Measurements from ENCODE around the gene LPCAT1. TPM values are rescaled to one million over a fixed set of nuclear protein-coding genes. Genes with fewer than 3 reads are reported as not detected.

Gene LPCAT1
- total RNA-seq, 2 donors from 2014 or later: 53.9 to 54.6 TPM

- ATAC-seq (ENCODE audit: insufficient number of reproducible peaks, low FRiP score, low read depth) (no peak), DNase-seq (ENCODE audit: low spot score) (no peak)
- Histone ChIP-seq H3K36me3 (no peaks in the 10 kb centered on the region), H3K27me3 (replicated peaks; ENCODE audit: insufficient read depth) (no peaks in the 10 kb centered on the region), H3K4me1 (ENCODE audit: control insufficient read depth in 1 of 2, low read depth in 2 of 2) (no peaks in the 10 kb centered on the region), H3K9me3 (peaks cover 18% of the 10 kb centered on the region), H3K4me3 (no peak overlapping the region), H3K27ac (no peak overlapping the region)
- no peak for TF ChIP-seq CTCF (IDR thresholded peaks at IDR 0.05)
These were observed 91.5 kb downstream of the LPCAT1 start for GRCh38 chr5:1432296-1432695.

- TF ChIP-seq CTCF (IDR thresholded peaks at IDR 0.05): no peak
- peaks cover 19% of the 10 kb centered on the region for H3K9me3 ChIP-seq
- no peak overlapping the region for H3K4me3 ChIP-seq
- no peak overlapping the region for H3K27ac ChIP-seq
- no peak for ATAC-seq (ENCODE audit: insufficient number of reproducible peaks, low FRiP score, low read depth)
- H3K36me3 ChIP-seq: no peaks in the 10 kb centered on the region
- no peak for DNase-seq (ENCODE audit: low spot score)
- no peaks in the 10 kb centered on the region for H3K4me1 ChIP-seq (ENCODE audit: control insufficient read depth in 1 of 2, low read depth in 2 of 2)
- H3K27me3 ChIP-seq (replicated peaks; ENCODE audit: insufficient read depth): no peaks in the 10 kb centered on the region
These were observed 91.9 kb downstream of the LPCAT1 start for GRCh38 chr5:1431896-1432295.

- Histone ChIP-seq H3K9me3 (peaks cover 24% of the 10 kb centered on the region), H3K36me3 (no peaks in the 10 kb centered on the region), H3K4me3 (no peak overlapping the region), H3K27ac (no peak overlapping the region), H3K4me1 (ENCODE audit: control insufficient read depth in 1 of 2, low read depth in 2 of 2) (no peaks in the 10 kb centered on the region), H3K27me3 (replicated peaks; ENCODE audit: insufficient read depth) (no peaks in the 10 kb centered on the region)
- ATAC-seq (ENCODE audit: insufficient number of reproducible peaks, low FRiP score, low read depth) (no peak), DNase-seq (ENCODE audit: low spot score) (no peak)
- no peak for TF ChIP-seq CTCF (IDR thresholded peaks at IDR 0.05)
These were observed 92.5 kb downstream of the LPCAT1 start for GRCh38 chr5:1431021-1431811.

- Histone ChIP-seq H3K4me3 (no peak overlapping the region), H3K27me3 (replicated peaks; ENCODE audit: insufficient read depth) (no peaks in the 10 kb centered on the region), H3K4me1 (ENCODE audit: control insufficient read depth in 1 of 2, low read depth in 2 of 2) (no peaks in the 10 kb centered on the region), H3K27ac (no peak overlapping the region), H3K9me3 (peaks cover 24% of the 10 kb centered on the region), H3K36me3 (no peaks in the 10 kb centered on the region)
- no peak for TF ChIP-seq CTCF (IDR thresholded peaks at IDR 0.05)
- DNase-seq (ENCODE audit: low spot score): no peak
- ATAC-seq (ENCODE audit: insufficient number of reproducible peaks, low FRiP score, low read depth): no peak
These were observed 93.5 kb downstream of the LPCAT1 start for GRCh38 chr5:1430121-1430795.

- Histone ChIP-seq H3K27ac (no peak overlapping the region), H3K4me1 (ENCODE audit: control insufficient read depth in 1 of 2, low read depth in 2 of 2) (no peaks in the 10 kb centered on the region), H3K36me3 (no peaks in the 10 kb centered on the region), H3K27me3 (replicated peaks; ENCODE audit: insufficient read depth) (no peaks in the 10 kb centered on the region), H3K4me3 (no peak overlapping the region), H3K9me3 (peaks cover 24% of the 10 kb centered on the region)
- no peak for TF ChIP-seq CTCF (IDR thresholded peaks at IDR 0.05)
- no peak for DNase-seq (ENCODE audit: low spot score)
- no peak for ATAC-seq (ENCODE audit: insufficient number of reproducible peaks, low FRiP score, low read depth)
These were observed 94.3 kb downstream of the LPCAT1 start for GRCh38 chr5:1429496-1429895.

All from thoracic aorta (tissue), 2 donors.